Neural crest cell (in vitro differentiated cells): ENCODE results near the gene ADAMTSL5. TPM values are rescaled to one million over a fixed set of nuclear protein-coding genes. Genes with fewer than 3 reads are reported as not detected.
"Not testable (repeated sequence)": the region's sequence is repeated elsewhere in the genome, so short reads cannot be mapped to it uniquely, and the experiment has no call there.

ENCODE experiments used
- DNase-seq: peaks from one replicate; pipeline ENCODE4 v3.0.0; 2021; ENCODE audit warnings: low read depth, mixed read lengths, low spot score
- H3K27ac Mint-ChIP-seq: one replicate; pipeline ENCODE4 v1.8.0; 2021; ENCODE audit warnings: mild to moderate bottlenecking, mixed read lengths; ENCODE audit not compliant: unreplicated experiment
- H3K27me3 Mint-ChIP-seq: 2 replicates; pipeline ENCODE4 v1.8.0; 2021; ENCODE audit warnings: low read depth, mild to moderate bottlenecking, mixed read lengths
- H3K36me3 Mint-ChIP-seq: 2 replicates; pipeline ENCODE4 v1.8.0; 2021; ENCODE audit warnings: low read depth, mild to moderate bottlenecking, mixed read lengths
- H3K4me1 Mint-ChIP-seq: 2 replicates; pipeline ENCODE4 v1.8.0; 2021; ENCODE audit warnings: mixed read lengths
- H3K4me3 Mint-ChIP-seq: one replicate; pipeline ENCODE4 v1.8.0; 2021; ENCODE audit warnings: mild to moderate bottlenecking, mixed read lengths
- H3K9me3 Mint-ChIP-seq: 2 replicates; pipeline ENCODE4 v1.8.0; 2021; ENCODE audit warnings: mixed read lengths
- CTCF ChIP-seq: fragments of 200-600 bp; sonication (generic); conservative IDR thresholded peaks from 2 replicates; pipeline ENCODE4 v1.5.0; 2021; ENCODE audit warnings: antibody characterized with exemption, mild to moderate bottlenecking
- total RNA-seq: library from RNA; stranded (reverse); gene quantifications from 2 replicates; pipeline ENCODE4 v1.2.1, GENCODE V29; 2021

The ADAMTSL5 gene
- total RNA-seq, 1 donor from 2014 or later, result not detected

- DNase-seq, result no peak
- H3K4me1 Mint-ChIP-seq, result peaks cover 7% of the 10 kb centered on the region
- H3K36me3 Mint-ChIP-seq, result no peaks in the 10 kb centered on the region
- H3K4me3 Mint-ChIP-seq, result no peak overlapping the region
- H3K9me3 Mint-ChIP-seq, result no peaks in the 10 kb centered on the region
- no peak overlapping the region for H3K27ac Mint-ChIP-seq
- peaks cover 63% of the 10 kb centered on the region for H3K27me3 Mint-ChIP-seq
- TF ChIP-seq CTCF, result no peak
Measured at GRCh38 chr19:1520203-1520780, 7.5 kb upstream of the ADAMTSL5 start.

- H3K27ac Mint-ChIP-seq, H3K36me3 Mint-ChIP-seq, H3K9me3 Mint-ChIP-seq, H3K4me3 Mint-ChIP-seq, DNase-seq, H3K4me1 Mint-ChIP-seq: not testable (repeated sequence)
- peaks cover 62% of the 10 kb centered on the region for H3K27me3 Mint-ChIP-seq
Measured at GRCh38 chr19:1519802-1520201, 7.0 kb upstream of the ADAMTSL5 start.

GRCh38 chr19:1518471-1518870, 5.7 kb upstream of the ADAMTSL5 start:
- no peak for DNase-seq
- no peaks in the 10 kb centered on the region for H3K36me3 Mint-ChIP-seq
- H3K4me3 Mint-ChIP-seq, result no peak overlapping the region
- H3K4me1 Mint-ChIP-seq, result no peaks in the 10 kb centered on the region
- H3K27ac Mint-ChIP-seq, result no peak overlapping the region
- H3K9me3 Mint-ChIP-seq, result no peaks in the 10 kb centered on the region
- no peak for TF ChIP-seq CTCF
- peaks cover 63% of the 10 kb centered on the region for H3K27me3 Mint-ChIP-seq

- Mint-ChIP-seq H3K36me3 (no peaks in the 10 kb centered on the region), H3K4me1 (no peaks in the 10 kb centered on the region), H3K9me3 (no peaks in the 10 kb centered on the region), H3K27ac (no peak overlapping the region), H3K4me3 (no peak overlapping the region), H3K27me3 (peaks cover 58% of the 10 kb centered on the region)
- TF ChIP-seq CTCF, result no peak
- no peak for DNase-seq
Measured at GRCh38 chr19:1516395-1516753, 3.6 kb upstream of the ADAMTSL5 start.

- Mint-ChIP-seq H3K27ac (no peak overlapping the region), H3K4me3 (no peak overlapping the region), H3K9me3 (no peaks in the 10 kb centered on the region), H3K4me1 (no peaks in the 10 kb centered on the region), H3K27me3 (peaks cover 64% of the 10 kb centered on the region), H3K36me3 (no peaks in the 10 kb centered on the region)
- TF ChIP-seq CTCF, result no peak
- no peak for DNase-seq
Measured at GRCh38 chr19:1514986-1515721, 2.3 kb upstream of the ADAMTSL5 start.

GRCh38 chr19:1514295-1514661, 1.5 kb upstream of the ADAMTSL5 start:
- no peak for DNase-seq
- Mint-ChIP-seq H3K27ac (no peak overlapping the region), H3K9me3 (no peaks in the 10 kb centered on the region), H3K4me1 (peaks cover 5% of the 10 kb centered on the region), H3K36me3 (no peaks in the 10 kb centered on the region), H3K27me3 (peaks cover 72% of the 10 kb centered on the region), H3K4me3 (no peak overlapping the region)
- TF ChIP-seq CTCF, result no peak
